Parathyroid adenoma (tissue), 2 donors: ENCODE data around the gene FOXD1.

Source experiments
- H2AFZ ChIP-seq: fragments of 300-600 bp; sonication (generic); one replicate; pipeline ENCODE4 v1.7.0; 2017; ENCODE audit warnings: antibody characterized with exemption, mild to moderate bottlenecking
- H3K27ac ChIP-seq: fragments of 300-600 bp; sonication (generic); one replicate; pipeline ENCODE4 v1.7.0; 2017
- H3K27me3 ChIP-seq: fragments of 300-600 bp; sonication (generic); one replicate; pipeline ENCODE4 v1.7.0; 2017; ENCODE audit warnings: low read length; ENCODE audit not compliant: control insufficient read depth, insufficient read depth
- H3K36me3 ChIP-seq: fragments of 300-600 bp; sonication (generic); one replicate; pipeline ENCODE4 v1.7.0; 2017; ENCODE audit warnings: low read length; ENCODE audit not compliant: control insufficient read depth, insufficient read depth
- H3K4me1 ChIP-seq: fragments of 300-600 bp; sonication (generic); one replicate; pipeline ENCODE4 v1.7.0; 2017; ENCODE audit warnings: control low read depth
- H3K4me2 ChIP-seq: fragments of 300-600 bp; sonication (generic); one replicate; pipeline ENCODE4 v1.7.0; 2017; ENCODE audit warnings: low read length
- H3K4me3 ChIP-seq: fragments of 300-600 bp; sonication (generic); one replicate; pipeline ENCODE4 v1.7.0; 2017; ENCODE audit warnings: low read depth, low read length
- H3K79me2 ChIP-seq: fragments of 300-600 bp; sonication (generic); one replicate; pipeline ENCODE4 v1.7.0; 2017; ENCODE audit warnings: control low read depth
- H3K9ac ChIP-seq: fragments of 300-600 bp; sonication (generic); one replicate; pipeline ENCODE4 v1.7.0; 2017; ENCODE audit warnings: mild to moderate bottlenecking
- H3K9me3 ChIP-seq: fragments of 300-600 bp; sonication (generic); one replicate; pipeline ENCODE4 v1.7.0; 2017; ENCODE audit warnings: low read length; ENCODE audit not compliant: control insufficient read depth
- TF ChIP-seq, protein P1 (sequence below): fragments of 300-600 bp; sonication (generic); IDR thresholded peaks from one replicate; pipeline ENCODE4 v1.7.0; 2017; ENCODE audit warnings: antibody characterized with exemption, mild to moderate bottlenecking
- donor health status: primary hyperparathyroidism.

Gene FOXD1

GRCh38 chr5:73441378-73441777 is 7.2 kb downstream of the FOXD1 start:
- H3K9me3 ChIP-seq = no peaks in the 10 kb centered on the region
- H3K36me3 ChIP-seq = no peaks in the 10 kb centered on the region
- no peak overlapping the region for H3K9ac ChIP-seq
- no peak overlapping the region for H2AFZ ChIP-seq
- no peaks in the 10 kb centered on the region for H3K4me1 ChIP-seq
- no peak overlapping the region for H3K27ac ChIP-seq
- TF ChIP-seq, protein P1, sequence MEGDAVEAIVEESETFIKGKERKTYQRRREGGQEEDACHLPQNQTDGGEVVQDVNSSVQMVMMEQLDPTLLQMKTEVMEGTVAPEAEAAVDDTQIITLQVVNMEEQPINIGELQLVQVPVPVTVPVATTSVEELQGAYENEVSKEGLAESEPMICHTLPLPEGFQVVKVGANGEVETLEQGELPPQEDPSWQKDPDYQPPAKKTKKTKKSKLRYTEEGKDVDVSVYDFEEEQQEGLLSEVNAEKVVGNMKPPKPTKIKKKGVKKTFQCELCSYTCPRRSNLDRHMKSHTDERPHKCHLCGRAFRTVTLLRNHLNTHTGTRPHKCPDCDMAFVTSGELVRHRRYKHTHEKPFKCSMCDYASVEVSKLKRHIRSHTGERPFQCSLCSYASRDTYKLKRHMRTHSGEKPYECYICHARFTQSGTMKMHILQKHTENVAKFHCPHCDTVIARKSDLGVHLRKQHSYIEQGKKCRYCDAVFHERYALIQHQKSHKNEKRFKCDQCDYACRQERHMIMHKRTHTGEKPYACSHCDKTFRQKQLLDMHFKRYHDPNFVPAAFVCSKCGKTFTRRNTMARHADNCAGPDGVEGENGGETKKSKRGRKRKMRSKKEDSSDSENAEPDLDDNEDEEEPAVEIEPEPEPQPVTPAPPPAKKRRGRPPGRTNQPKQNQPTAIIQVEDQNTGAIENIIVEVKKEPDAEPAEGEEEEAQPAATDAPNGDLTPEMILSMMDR = no peak
- no peaks in the 10 kb centered on the region for H3K79me2 ChIP-seq
- H3K27me3 ChIP-seq = peaks cover 20% of the 10 kb centered on the region
- no peak overlapping the region for H3K4me2 ChIP-seq
- H3K4me3 ChIP-seq = no peak overlapping the region

DNA sequence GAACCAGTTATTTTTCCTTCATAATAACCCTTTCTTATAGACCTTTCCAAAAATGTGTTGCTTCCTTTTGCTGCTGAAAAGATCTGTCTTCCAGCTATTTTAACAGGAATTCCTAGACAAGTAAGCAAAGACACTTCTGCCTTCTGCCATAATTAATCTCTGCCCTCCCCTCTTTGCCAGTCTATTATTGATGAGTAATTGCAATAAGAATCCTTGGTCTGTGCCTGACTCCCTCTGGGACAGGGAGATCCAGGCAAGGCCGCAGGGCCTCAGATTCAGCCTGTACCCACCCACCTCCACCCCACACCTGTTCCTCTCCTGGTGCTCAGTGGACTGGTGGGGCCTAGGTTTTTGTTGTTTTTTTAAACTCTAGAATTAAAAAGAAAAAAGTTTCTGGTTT is 8.3 kb downstream of the FOXD1 start:
- Histone ChIP-seq H3K9ac (no peak overlapping the region), H2AFZ (no peak overlapping the region), H3K36me3 (no peaks in the 10 kb centered on the region), H3K4me2 (no peak overlapping the region), H3K27ac (no peak overlapping the region), H3K27me3 (peaks cover 20% of the 10 kb centered on the region), H3K9me3 (no peaks in the 10 kb centered on the region), H3K79me2 (no peaks in the 10 kb centered on the region), H3K4me1 (no peaks in the 10 kb centered on the region), H3K4me3 (no peak overlapping the region)
- TF ChIP-seq, protein P1 = no peak

GRCh38 chr5:73438645-73439470 is 9.7 kb downstream of the FOXD1 start:
- peaks cover 15% of the 10 kb centered on the region for H3K27me3 ChIP-seq
- TF ChIP-seq, protein P1 = no peak
- no peak overlapping the region for H3K9ac ChIP-seq
- no peaks in the 10 kb centered on the region for H3K9me3 ChIP-seq
- H3K27ac ChIP-seq = no peak overlapping the region
- no peaks in the 10 kb centered on the region for H3K36me3 ChIP-seq
- H3K79me2 ChIP-seq = no peaks in the 10 kb centered on the region
- no peak overlapping the region for H2AFZ ChIP-seq
- no peak overlapping the region for H3K4me3 ChIP-seq
- no peak overlapping the region for H3K4me2 ChIP-seq
- no peaks in the 10 kb centered on the region for H3K4me1 ChIP-seq

DNA sequence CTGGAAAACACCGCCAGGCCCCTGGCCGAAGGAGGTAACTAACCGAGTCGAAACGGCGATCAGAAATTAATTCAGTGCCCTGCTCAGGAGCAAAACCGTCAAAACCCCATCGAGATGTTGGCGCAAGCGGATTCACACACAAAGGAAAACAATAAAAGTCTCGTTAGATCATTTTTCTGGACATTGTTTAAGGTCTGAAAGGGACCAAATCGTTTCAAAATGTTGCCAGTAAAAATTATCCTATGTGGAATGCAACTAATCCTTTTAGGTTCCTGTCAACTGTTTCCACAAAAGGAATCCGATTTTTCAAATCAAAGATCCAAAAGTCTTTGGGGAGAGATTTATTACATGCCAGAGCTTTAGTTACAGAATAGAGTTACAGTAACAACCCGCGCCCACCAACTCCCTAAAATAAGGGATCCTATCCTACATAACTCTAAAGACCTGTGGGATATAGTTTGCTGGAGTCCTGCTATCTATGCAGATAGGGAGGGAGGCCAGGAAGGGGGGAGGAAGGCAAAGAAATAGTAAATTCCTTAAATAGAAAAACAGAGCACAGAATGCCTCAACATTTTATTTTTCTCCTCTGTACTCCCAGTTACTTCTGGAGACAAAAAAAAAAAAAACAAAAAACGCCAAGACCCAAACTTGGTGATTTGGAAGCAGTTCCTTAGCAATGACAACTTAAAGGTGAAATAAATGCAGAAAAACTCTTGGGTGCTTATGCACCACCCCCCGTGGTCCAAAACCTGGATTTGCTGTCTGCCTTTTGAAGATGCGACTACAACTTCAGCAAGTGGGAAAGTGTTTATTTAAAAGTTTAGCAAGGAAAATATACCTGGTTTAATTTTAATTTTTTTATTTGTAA is 10.6 kb downstream of the FOXD1 start:
- Histone ChIP-seq H3K27ac (no peak overlapping the region), H3K36me3 (no peaks in the 10 kb centered on the region), H3K4me3 (no peak overlapping the region), H3K4me1 (no peaks in the 10 kb centered on the region), H3K4me2 (no peak overlapping the region), H3K9me3 (no peaks in the 10 kb centered on the region), H2AFZ (no peak overlapping the region), H3K27me3 (peaks cover 15% of the 10 kb centered on the region), H3K79me2 (no peaks in the 10 kb centered on the region), H3K9ac (no peak overlapping the region)
- TF ChIP-seq, protein P1 = no peak
